ENCODE measurements around the gene NKAIN2.

NKAIN2 gene

GRCh38 chr6:123810214-123810613 is 6.5 kb downstream of the NKAIN2 start:
- DNase-seq: no peak

GRCh38 chr6:123810948-123811347 is 7.3 kb downstream of the NKAIN2 start:
- DNase-seq: no peak

GRCh38 chr6:123811378-123811777 is 7.7 kb downstream of the NKAIN2 start:
- DNase-seq: no peak

GRCh38 chr6:123812621-123813020 is 9.0 kb downstream of the NKAIN2 start:
- no peak for DNase-seq

GRCh38 chr6:123821112-123821511 is 17.4 kb downstream of the NKAIN2 start:
- DNase-seq: no peak

GRCh38 chr6:123829302-123829953 is 25.8 kb downstream of the NKAIN2 start:
- no peak for DNase-seq

GRCh38 chr6:123830120-123830519 is 26.5 kb downstream of the NKAIN2 start:
- no peak for DNase-seq

- DNase-seq: no peak
Observed at GRCh38 chr6:123838505-123839234, 35.0 kb downstream of the NKAIN2 start.

- no peak for DNase-seq
Observed at GRCh38 chr6:123841067-123841896, 37.6 kb downstream of the NKAIN2 start.

GRCh38 chr6:123844011-123844410 is 40.3 kb downstream of the NKAIN2 start:
- no peak for DNase-seq

GRCh38 chr6:123848347-123848746 is 44.7 kb downstream of the NKAIN2 start:
- DNase-seq: no peak

- DNase-seq: no peak
Observed at GRCh38 chr6:123849406-123849805, 45.7 kb downstream of the NKAIN2 start.

- no peak for DNase-seq
Observed at GRCh38 chr6:123850555-123850954, 46.9 kb downstream of the NKAIN2 start.

GRCh38 chr6:123854201-123854600 is 50.5 kb downstream of the NKAIN2 start:
- no peak for DNase-seq

- DNase-seq: no peak
Observed at GRCh38 chr6:123855506-123855905, 51.8 kb downstream of the NKAIN2 start.

- no peak for DNase-seq
Observed at GRCh38 chr6:123859291-123859690, 55.6 kb downstream of the NKAIN2 start.

GRCh38 chr6:123869334-123869733 is 65.7 kb downstream of the NKAIN2 start:
- no peak for DNase-seq

GRCh38 chr6:123873974-123874373 is 70.3 kb downstream of the NKAIN2 start:
- DNase-seq: no peak

- DNase-seq: no peak
Observed at GRCh38 chr6:123875784-123876183, 72.1 kb downstream of the NKAIN2 start.

- no peak for DNase-seq
Observed at GRCh38 chr6:123879749-123880148, 76.1 kb downstream of the NKAIN2 start.

GRCh38 chr6:123888771-123889513 is 85.3 kb downstream of the NKAIN2 start:
- DNase-seq: no peak

- no peak for DNase-seq
Observed at GRCh38 chr6:123895346-123895745, 91.7 kb downstream of the NKAIN2 start.

- DNase-seq: no peak
Observed at GRCh38 chr6:123895806-123896205, 92.1 kb downstream of the NKAIN2 start.

Measured in activated CD4-positive, alpha-beta T cell treated with anti-CD3 and anti-CD28 coated beads, Interleukin-2, Interleukin-6, amounts not matched to agents 100 ng/mL and 50 ng/mL, durations not matched to agents 16 hours and 8 hours (primary cell).